Liver (tissue), 3 donors: Measurements from ENCODE around the gene RNF34.

Source experiments
- ATF3 ChIP-seq: IDR thresholded peaks from 2 replicates; pipeline ENCODE4 v1.6.1; 2016; ENCODE audit warnings: antibody characterized with exemption
- CTCF ChIP-seq: fragments of 150-350 bp; IDR thresholded peaks from 2 replicates; pipeline ENCODE4 v1.5.1; 2017; ENCODE audit warnings: improper control_type of control experiment, low read depth, low read length; ENCODE audit not compliant: missing input control
- FOXA1 ChIP-seq: IDR thresholded peaks from 2 replicates; pipeline ENCODE4 v1.6.1; 2016; ENCODE audit warnings: antibody characterized with exemption
- GABPA ChIP-seq, 2 donors: IDR thresholded peaks in 1 of 2; conservative IDR thresholded peaks in 1 of 2; 2 replicates each; pipeline ENCODE4 v1.6.1; 2016; ENCODE audit warnings: antibody characterized with exemption in 2 of 2, mild to moderate bottlenecking in 1 of 2, moderate library complexity in 1 of 2
- HNF4A ChIP-seq, 2 donors: conservative IDR thresholded peaks; 2 replicates each; pipeline ENCODE4 v1.6.1; 2016; ENCODE audit warnings: antibody characterized with exemption in 2 of 2, mild to moderate bottlenecking in 2 of 2
- JUND ChIP-seq, 2 donors: IDR thresholded peaks; 2 replicates each; pipeline ENCODE4 v1.6.1; 2016; ENCODE audit warnings: antibody characterized with exemption in 2 of 2
- MAX ChIP-seq: IDR thresholded peaks from 2 replicates; pipeline ENCODE4 v1.6.1; 2016; ENCODE audit warnings: antibody characterized with exemption
- RAD21 ChIP-seq, 2 donors: IDR thresholded peaks; 2 replicates each; pipeline ENCODE4 v1.6.1; 2016; ENCODE audit warnings: antibody characterized with exemption in 2 of 2, mild to moderate bottlenecking in 2 of 2
- REST ChIP-seq: IDR thresholded peaks from 2 replicates; pipeline ENCODE4 v1.6.1; 2016; ENCODE audit warnings: antibody characterized with exemption, mild to moderate bottlenecking
- RXRA ChIP-seq, 2 donors: IDR thresholded peaks; 2 replicates each; pipeline ENCODE4 v1.6.1; 2017 to 2018; ENCODE audit warnings: antibody characterized with exemption in 2 of 2, mild to moderate bottlenecking in 1 of 2
- SP1 ChIP-seq: IDR thresholded peaks from 2 replicates; pipeline ENCODE4 v1.6.1; 2018; ENCODE audit warnings: antibody characterized with exemption, mild to moderate bottlenecking
- TAF1 ChIP-seq: conservative IDR thresholded peaks from 2 replicates; pipeline ENCODE4 v1.6.1; 2016; ENCODE audit warnings: antibody characterized with exemption, mild to moderate bottlenecking
- YY1 ChIP-seq: IDR thresholded peaks from 2 replicates; pipeline ENCODE4 v1.6.1; 2016; ENCODE audit warnings: antibody characterized with exemption, mild to moderate bottlenecking
- donor health status: healthy.
- donor health status: healthy.

GRCh38 chr12:121398355-121398754 lies 1.6 kb upstream of the RNF34 start:
- TF ChIP-seq ATF3: no peak
- TF ChIP-seq CTCF: no peak
- TF ChIP-seq SP1: no peak
- no peak for TF ChIP-seq JUND (IDR thresholded peaks at IDR 0.05)
- TF ChIP-seq MAX: no peak
- no peak for TF ChIP-seq YY1
- no peak for TF ChIP-seq GABPA (IDR thresholded peaks at IDR 0.05 in 1 of 2, conservative IDR thresholded peaks at IDR 0.05 in 1 of 2)
- no peak for TF ChIP-seq RAD21 (IDR thresholded peaks at IDR 0.05)
- no peak for TF ChIP-seq REST
- TF ChIP-seq TAF1: no peak
- TF ChIP-seq FOXA1: no peak
- no peak for TF ChIP-seq RXRA (IDR thresholded peaks at IDR 0.05)
- TF ChIP-seq HNF4A (conservative IDR thresholded peaks at IDR 0.05): no peak
